Peyer's patch (tissue), 4 donors: ENCODE data around the gene VANGL2. TPM values are rescaled to one million over a fixed set of nuclear protein-coding genes. Genes with fewer than 3 reads are reported as not detected.

ENCODE experiments used
- DNase-seq, 3 donors: peaks; one replicate each; pipeline ENCODE4 v3.0.0-alpha.2; 2017 to 2019
- H3K27ac ChIP-seq, 4 donors: fragments of 200-600 bp; sonication (generic); one replicate each; pipeline ENCODE4 v1.5.1; 2016 to 2019
- H3K27me3 ChIP-seq, 2 donors: fragments of 200-600 bp; sonication (generic); one replicate each; pipeline ENCODE4 v1.5.1; 2019
- H3K36me3 ChIP-seq, 3 donors: fragments of 200-600 bp; sonication (generic); one replicate each; pipeline ENCODE4 v1.5.1; 2016 to 2019
- H3K4me1 ChIP-seq, 4 donors: fragments of 200-600 bp; sonication (generic); one replicate each; pipeline ENCODE4 v1.5.1; 2016 to 2019
- H3K4me3 ChIP-seq, 4 donors: fragments of 200-600 bp; sonication (generic); 1 replicate in 3 of 4; 2 replicates in 1 of 4; pipeline ENCODE4 v1.5.1; 2016 to 2019; ENCODE audit warnings: mild to moderate bottlenecking in 1 of 4
- H3K9me3 ChIP-seq, 4 donors: fragments of 200-600 bp; sonication (generic); one replicate each; pipeline ENCODE4 v1.5.1; 2016 to 2019; ENCODE audit warnings: mild to moderate bottlenecking in 1 of 4
- CTCF ChIP-seq, 6 experiments: fragments of 450-650 bp in 4 of 6; fragments of 200-600 bp in 2 of 6; sonication (generic) in 1 of 6; IDR thresholded peaks; one replicate each; pipeline ENCODE4 v1.5.1; 2017 to 2019; ENCODE audit warnings: antibody characterized with exemption in 6 of 6, mild to moderate bottlenecking in 3 of 6, moderate library complexity in 1 of 6
- POLR2A ChIP-seq, 2 donors: fragments of 450-650 bp; IDR thresholded peaks; one replicate each; pipeline ENCODE4 v1.5.1; 2017; ENCODE audit warnings: antibody characterized with exemption in 2 of 2, mild to moderate bottlenecking in 2 of 2, moderate library complexity in 2 of 2
- total RNA-seq, 4 donors: library from RNA; depleted of rRNA; stranded (reverse); fragments of >200 nt; gene quantifications; one replicate each; pipeline ENCODE4 v1.1.0, GENCODE V29; 2016

The VANGL2 gene
- total RNA-seq, 4 donors from 2014 or later = 2.1 to 6.8 (median 4.1) TPM

DNA sequence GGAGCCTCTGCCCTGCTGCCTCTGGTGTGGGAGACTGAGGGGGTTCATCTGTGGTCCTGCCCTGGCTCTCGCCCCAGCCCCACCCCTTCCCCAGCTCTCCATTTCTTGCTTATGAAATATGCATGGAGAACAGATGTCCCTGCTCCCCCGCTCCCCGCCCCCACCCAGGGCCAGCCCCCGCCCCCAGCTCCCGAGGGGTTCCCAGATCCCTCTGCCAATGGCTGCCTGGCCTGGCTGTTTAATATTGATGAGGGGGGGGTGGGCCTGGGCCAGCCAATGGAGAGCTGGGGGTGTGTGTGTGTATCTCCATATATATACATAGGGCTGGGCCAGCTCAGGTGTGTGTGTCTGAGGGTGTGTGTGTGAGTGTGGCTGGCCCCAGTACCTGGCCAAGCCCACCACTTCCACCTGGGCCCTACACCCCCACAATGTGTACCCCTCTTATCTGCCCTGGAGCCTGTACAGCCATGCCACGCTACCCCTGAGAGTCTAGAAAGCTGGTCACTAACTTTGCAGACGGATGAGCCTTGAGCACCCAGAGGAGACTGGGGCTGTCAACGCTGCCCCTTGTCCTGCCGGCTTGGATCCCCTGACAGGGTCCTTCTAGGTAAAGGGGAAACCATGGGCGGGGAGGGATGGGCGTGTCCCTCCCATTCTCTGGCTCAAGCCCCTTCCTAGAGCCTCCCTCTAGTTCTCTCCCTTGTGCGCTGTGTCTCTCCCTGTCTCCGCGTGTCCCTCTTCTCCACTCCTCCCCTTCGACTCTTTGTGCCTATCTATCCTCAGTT, 33.4 kb upstream of the VANGL2 start, which contains the start of gene NHLH1:
Gene NHLH1, plus strand, starts transcription at position 341 of the 785 bp plus-strand sequence. CDS start 3,661 bp downstream, outside the sequence.
- H3K27me3 ChIP-seq = no peaks in the 10 kb centered on the region
- no peaks in the 10 kb centered on the region for H3K4me1 ChIP-seq
- no peak within 1 kb of the TSS for H3K27ac ChIP-seq
- no peak for TF ChIP-seq CTCF (IDR thresholded peaks at IDR 0.05)
- TF ChIP-seq POLR2A (IDR thresholded peaks at IDR 0.05) = no peak
- no peaks in the 10 kb centered on the region for H3K9me3 ChIP-seq
- no peaks in the 10 kb centered on the region for H3K36me3 ChIP-seq
- no peak within 1 kb of the TSS for H3K4me3 ChIP-seq
- no peak for DNase-seq

DNA sequence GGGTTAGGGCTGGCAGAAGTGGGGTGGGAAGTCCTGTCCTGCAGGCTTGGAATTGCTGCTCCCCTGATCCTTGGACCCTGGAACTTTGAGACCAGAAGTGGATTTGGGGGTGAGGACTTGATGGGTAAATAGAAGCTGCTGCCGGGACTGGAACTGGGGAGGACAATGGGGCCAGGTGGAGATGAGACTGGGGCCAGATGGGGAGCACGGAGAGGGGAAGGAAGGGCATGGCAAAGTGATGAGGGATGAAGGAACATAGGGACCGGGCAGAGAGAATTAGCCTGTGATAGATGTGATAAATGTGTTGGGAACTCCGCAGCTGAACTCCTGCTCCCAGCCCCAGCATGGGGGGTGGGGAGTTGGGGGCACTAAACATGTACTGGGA, 32.9 kb upstream of the VANGL2 start:
- DNase-seq = no peak
- no peak overlapping the region for H3K4me3 ChIP-seq
- H3K9me3 ChIP-seq = no peaks in the 10 kb centered on the region
- no peaks in the 10 kb centered on the region for H3K27me3 ChIP-seq
- no peak for TF ChIP-seq POLR2A (IDR thresholded peaks at IDR 0.05)
- no peaks in the 10 kb centered on the region for H3K4me1 ChIP-seq
- no peaks in the 10 kb centered on the region for H3K36me3 ChIP-seq
- no peak overlapping the region for H3K27ac ChIP-seq

GRCh38 chr1:160367934-160368923, 32.1 kb upstream of the VANGL2 start:
- no peak overlapping the region for H3K4me3 ChIP-seq
- H3K4me1 ChIP-seq = no peaks in the 10 kb centered on the region
- no peaks in the 10 kb centered on the region for H3K36me3 ChIP-seq
- no peaks in the 10 kb centered on the region for H3K9me3 ChIP-seq
- no peak for TF ChIP-seq POLR2A (IDR thresholded peaks at IDR 0.05)
- no peak for TF ChIP-seq CTCF (IDR thresholded peaks at IDR 0.05)
- no peaks in the 10 kb centered on the region for H3K27me3 ChIP-seq
- H3K27ac ChIP-seq = no peak overlapping the region
- DNase-seq = no peak

DNA sequence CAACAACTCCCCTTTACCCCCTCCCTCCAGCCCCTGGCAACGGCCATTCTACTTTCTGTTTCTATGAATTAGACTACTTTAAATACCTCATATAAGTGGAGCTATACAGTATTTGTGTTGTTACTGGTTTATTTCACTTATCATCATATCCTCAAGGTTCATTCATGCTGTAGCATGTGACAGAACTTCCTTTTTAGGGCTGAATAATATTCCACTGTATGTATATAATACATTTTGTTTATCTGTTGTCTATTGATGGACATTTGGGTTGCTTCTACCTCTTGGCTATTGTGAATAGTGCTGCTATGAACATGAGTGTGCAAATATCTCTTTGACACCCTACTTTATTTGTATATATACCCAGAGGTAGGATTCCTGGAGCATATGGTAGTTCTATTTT, 31.3 kb upstream of the VANGL2 start:
- Histone ChIP-seq H3K4me1 (no peaks in the 10 kb centered on the region), H3K4me3 (no peak overlapping the region), H3K27me3 (no peaks in the 10 kb centered on the region), H3K27ac (no peak overlapping the region), H3K36me3 (no peaks in the 10 kb centered on the region), H3K9me3 (no peaks in the 10 kb centered on the region)
- DNase-seq = no peak
- TF ChIP-seq POLR2A (IDR thresholded peaks at IDR 0.05) (no peak), CTCF (IDR thresholded peaks at IDR 0.05) (no peak)

DNA sequence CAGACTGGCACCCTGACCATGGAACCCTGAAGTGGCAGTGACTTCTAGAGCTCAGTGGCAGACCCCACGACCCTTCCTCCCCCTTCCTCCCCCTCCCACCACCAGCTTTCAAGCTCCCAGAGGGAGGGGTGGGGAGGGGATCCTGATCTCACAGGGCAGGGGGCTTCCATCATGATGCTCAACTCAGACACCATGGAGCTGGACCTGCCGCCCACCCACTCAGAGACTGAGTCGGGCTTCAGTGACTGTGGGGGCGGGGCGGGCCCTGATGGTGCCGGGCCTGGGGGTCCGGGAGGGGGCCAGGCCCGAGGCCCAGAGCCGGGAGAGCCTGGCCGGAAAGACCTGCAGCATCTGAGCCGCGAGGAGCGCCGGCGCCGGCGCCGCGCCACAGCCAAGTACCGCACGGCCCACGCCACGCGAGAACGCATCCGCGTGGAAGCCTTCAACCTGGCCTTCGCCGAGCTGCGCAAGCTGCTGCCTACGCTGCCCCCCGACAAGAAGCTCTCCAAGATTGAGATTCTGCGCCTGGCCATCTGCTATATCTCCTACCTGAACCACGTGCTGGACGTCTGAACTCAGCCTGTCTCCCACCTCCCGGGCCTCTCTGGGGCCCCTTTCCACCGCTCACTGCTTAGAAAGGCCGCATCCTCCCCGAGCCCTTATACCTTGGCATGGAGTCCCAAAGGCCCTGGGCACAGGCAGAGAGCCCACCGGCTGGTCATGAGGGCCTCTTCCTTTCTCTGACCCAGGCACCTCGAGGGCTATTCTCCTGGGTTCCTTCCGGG, 29.6 kb upstream of the VANGL2 start:
- H3K4me3 ChIP-seq = no peak overlapping the region
- H3K9me3 ChIP-seq = no peaks in the 10 kb centered on the region
- H3K27ac ChIP-seq = no peak overlapping the region
- TF ChIP-seq CTCF (IDR thresholded peaks at IDR 0.05) = no peak
- no peak for TF ChIP-seq POLR2A (IDR thresholded peaks at IDR 0.05)
- no peak for DNase-seq
- no peaks in the 10 kb centered on the region for H3K36me3 ChIP-seq
- H3K27me3 ChIP-seq = no peaks in the 10 kb centered on the region
- peaks cover 0 to 2% (median 0%) of the 10 kb centered on the region in 4 donors for H3K4me1 ChIP-seq
